SK-N-MC (cell line): ENCODE data around the gene TTN.

Experiments
- DNase-seq: peaks from one replicate; pipeline ENCODE4 v3.0.0-alpha.2; 2011; ENCODE audit warnings: low read depth, low spot score
- H3K27ac ChIP-seq: fragments of 200-600 bp; sonication (generic); 2 replicates; pipeline ENCODE4 v1.5.1; 2016; ENCODE audit warnings: mixed run types
- H3K36me3 ChIP-seq: fragments of 200-600 bp; sonication (generic); 2 replicates; pipeline ENCODE4 v1.6.1; 2017; ENCODE audit warnings: antibody characterized with exemption, low read length, mixed read lengths; ENCODE audit not compliant: insufficient read depth
- H3K4me3 ChIP-seq: fragments of 200-600 bp; sonication (generic); 2 replicates; pipeline ENCODE4 v1.5.1; 2016
- H3K9ac ChIP-seq: fragments of 200-600 bp; sonication (generic); 2 replicates; pipeline ENCODE4 v1.8.0; 2017; ENCODE audit warnings: mixed run types, mixed read lengths; ENCODE audit not compliant: insufficient read length
- H3K9me3 ChIP-seq: fragments of 200-600 bp; sonication (generic); 2 replicates; pipeline ENCODE4 v1.6.1; 2017; ENCODE audit warnings: low read depth, mild to moderate bottlenecking, antibody characterized with exemption, low read length, moderate library complexity, mixed read lengths
- EZH2 ChIP-seq: fragments of 200-600 bp; sonication (generic); IDR thresholded peaks from one replicate; pipeline ENCODE4 v1.6.1; 2017; ENCODE audit warnings: antibody characterized with exemption
- FOXP2 ChIP-seq: optimal IDR thresholded peaks from 2 replicates; pipeline ENCODE3; 2011; ENCODE audit warnings: mild to moderate bottlenecking, moderate library complexity; ENCODE audit not compliant: insufficient read depth; ENCODE audit errors: extremely low read length, control extremely low read depth
- POLR2AphosphoS5 ChIP-seq: IDR thresholded peaks from 2 replicates; pipeline ENCODE4 v1.6.1; 2012; ENCODE audit warnings: mild to moderate bottlenecking, low read depth, low read length, borderline replicate concordance

The TTN gene

GRCh38 chr2:178804791-178805190 lies 2.4 kb downstream of the TTN start:
- TF ChIP-seq POLR2AphosphoS5: no peak
- H3K9me3 ChIP-seq: no peaks in the 10 kb centered on the region
- H3K27ac ChIP-seq: no peak overlapping the region
- no peaks in the 10 kb centered on the region for H3K36me3 ChIP-seq
- H3K9ac ChIP-seq: no peak overlapping the region
- DNase-seq: no peak
- no peak overlapping the region for H3K4me3 ChIP-seq

GRCh38 chr2:178800510-178800909 lies 6.7 kb downstream of the TTN start:
- no peak overlapping the region for H3K4me3 ChIP-seq
- H3K36me3 ChIP-seq: no peaks in the 10 kb centered on the region
- no peak overlapping the region for H3K27ac ChIP-seq
- H3K9me3 ChIP-seq: no peaks in the 10 kb centered on the region
- TF ChIP-seq EZH2: no peak
- TF ChIP-seq POLR2AphosphoS5: no peak
- no peak for TF ChIP-seq FOXP2
- no peak for DNase-seq
- H3K9ac ChIP-seq: no peak overlapping the region

DNA sequence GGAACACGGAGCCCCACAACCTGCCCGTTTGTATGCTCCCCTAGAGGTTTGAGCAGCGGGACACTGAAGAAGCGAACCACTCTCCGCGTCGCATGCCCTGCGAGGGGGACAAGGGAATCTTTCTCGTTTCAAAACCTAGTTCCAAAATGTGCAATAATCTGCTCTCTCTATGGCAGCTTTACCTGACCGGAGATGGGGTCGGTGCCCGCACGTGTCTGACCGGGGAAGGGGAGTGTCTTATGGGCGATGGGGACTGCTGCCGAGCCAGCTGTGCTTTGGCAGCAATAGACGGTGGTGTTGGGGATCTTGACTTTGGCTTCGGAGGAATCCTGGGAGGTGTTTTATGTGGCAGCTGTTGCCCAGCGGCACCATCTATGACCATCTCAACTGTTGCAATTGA lies 7.9 kb downstream of the TTN start:
- H3K9me3 ChIP-seq: no peaks in the 10 kb centered on the region
- no peak for TF ChIP-seq POLR2AphosphoS5
- no peak for TF ChIP-seq FOXP2
- no peak for TF ChIP-seq EZH2
- no peak overlapping the region for H3K27ac ChIP-seq
- H3K4me3 ChIP-seq: no peak overlapping the region
- H3K9ac ChIP-seq: no peak overlapping the region
- H3K36me3 ChIP-seq: no peaks in the 10 kb centered on the region
- no peak for DNase-seq

DNA sequence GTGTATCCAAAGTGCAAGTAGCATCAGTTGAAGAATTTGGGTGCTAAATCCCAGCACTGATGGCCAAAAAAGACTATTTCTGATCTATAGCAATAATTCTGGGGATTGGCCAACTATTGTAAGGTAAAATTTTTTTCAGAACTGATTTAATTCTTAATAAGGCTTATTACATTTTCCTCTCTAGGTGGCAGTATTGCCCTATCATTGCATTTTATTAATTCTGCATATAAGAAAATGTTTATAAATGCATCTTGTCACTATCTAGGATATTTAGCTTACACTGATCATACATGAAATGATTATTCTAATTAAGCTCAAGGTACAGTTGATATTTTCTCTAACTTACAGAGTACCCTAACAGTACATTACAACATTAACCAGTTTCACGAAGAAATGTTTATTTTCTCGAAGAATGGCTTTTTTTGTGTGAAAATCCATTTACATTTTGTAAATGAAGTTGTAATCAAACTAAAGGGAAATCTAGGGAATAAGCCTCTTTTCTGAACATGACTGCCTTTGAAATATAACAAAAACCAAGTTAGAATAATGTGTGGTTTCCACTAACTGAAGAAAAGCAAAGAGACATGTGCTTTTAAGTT lies 11.0 kb downstream of the TTN start:
- TF ChIP-seq EZH2: no peak
- TF ChIP-seq POLR2AphosphoS5: no peak
- TF ChIP-seq FOXP2: no peak
- Histone ChIP-seq H3K9ac (no peak overlapping the region), H3K4me3 (no peak overlapping the region), H3K27ac (no peak overlapping the region), H3K9me3 (no peaks in the 10 kb centered on the region), H3K36me3 (no peaks in the 10 kb centered on the region)
- peak; percentile 45 for DNase-seq

DNA sequence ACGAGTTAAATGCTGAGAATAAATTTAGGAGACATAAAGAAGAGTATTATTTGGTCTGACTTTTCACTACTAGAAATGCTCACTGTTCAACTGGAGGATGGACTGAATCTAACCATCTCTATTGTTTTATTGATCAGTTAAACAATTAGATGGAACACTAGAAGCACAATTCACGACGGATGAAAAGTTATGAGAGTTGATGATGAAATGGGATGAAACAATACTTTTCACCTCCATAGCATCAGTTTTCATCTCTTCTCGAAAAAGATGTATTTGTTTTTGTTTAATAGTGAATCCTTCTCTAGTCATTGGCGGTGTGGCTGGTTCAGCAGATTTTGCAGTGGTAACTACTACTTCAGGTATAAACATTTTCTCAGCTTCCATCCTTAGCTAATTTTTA lies 19.3 kb downstream of the TTN start:
- Histone ChIP-seq H3K27ac (no peak overlapping the region), H3K9me3 (no peaks in the 10 kb centered on the region), H3K4me3 (no peak overlapping the region), H3K36me3 (no peaks in the 10 kb centered on the region), H3K9ac (no peak overlapping the region)
- no peak for DNase-seq
- no peak for TF ChIP-seq EZH2
- no peak for TF ChIP-seq POLR2AphosphoS5
- TF ChIP-seq FOXP2: no peak

DNA sequence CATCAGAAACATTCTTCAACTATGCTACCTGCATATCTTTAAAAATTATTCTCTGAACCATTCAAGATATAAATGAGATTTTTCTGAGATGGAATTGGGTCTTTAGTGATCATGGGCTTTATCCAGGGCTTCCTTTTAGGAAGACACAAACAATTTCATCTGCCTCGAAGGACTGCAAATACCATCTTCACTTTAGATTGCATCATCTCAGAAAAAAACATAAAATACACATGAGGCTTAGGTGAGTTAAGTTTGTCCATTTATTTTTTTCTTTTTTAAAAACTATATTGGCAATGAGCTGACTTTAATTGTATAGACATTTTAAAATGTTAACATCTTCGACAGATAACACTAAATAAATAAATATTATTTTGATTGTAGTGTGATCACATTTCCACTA lies 20.1 kb downstream of the TTN start:
- no peak for DNase-seq
- TF ChIP-seq EZH2 (no peak), FOXP2 (no peak), POLR2AphosphoS5 (no peak)
- Histone ChIP-seq H3K9ac (no peak overlapping the region), H3K4me3 (no peak overlapping the region), H3K36me3 (no peaks in the 10 kb centered on the region), H3K9me3 (no peaks in the 10 kb centered on the region), H3K27ac (no peak overlapping the region)

- Histone ChIP-seq H3K27ac (no peak overlapping the region), H3K4me3 (no peak overlapping the region), H3K9me3 (no peaks in the 10 kb centered on the region), H3K36me3 (no peaks in the 10 kb centered on the region), H3K9ac (no peak overlapping the region)
- DNase-seq: no peak
- no peak for TF ChIP-seq FOXP2
- TF ChIP-seq POLR2AphosphoS5: no peak
- TF ChIP-seq EZH2: no peak
Measured at GRCh38 chr2:178783889-178784288, 23.3 kb downstream of the TTN start.

DNA sequence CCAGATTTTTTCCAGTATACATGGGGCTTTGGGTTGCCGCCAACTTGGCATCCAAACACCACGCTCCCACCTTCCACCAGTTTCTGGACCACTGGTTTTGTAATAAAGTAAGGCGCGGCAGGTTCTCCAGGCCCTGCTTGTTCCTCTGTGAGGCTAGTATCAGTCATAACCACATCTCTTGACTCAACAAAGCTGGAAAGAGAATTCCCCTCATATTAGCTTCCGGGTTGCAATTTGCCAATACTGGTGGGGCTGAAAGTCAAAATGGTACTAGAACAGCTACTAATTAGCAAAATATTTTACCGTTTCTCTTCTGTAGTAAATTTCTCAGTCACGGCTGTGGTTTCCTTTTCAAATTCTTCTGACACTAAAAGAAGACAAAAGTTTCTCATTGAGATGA lies 25.0 kb downstream of the TTN start:
- H3K9me3 ChIP-seq: no peaks in the 10 kb centered on the region
- no peak overlapping the region for H3K4me3 ChIP-seq
- no peak for TF ChIP-seq FOXP2
- TF ChIP-seq POLR2AphosphoS5: no peak
- no peak for TF ChIP-seq EZH2
- H3K9ac ChIP-seq: no peak overlapping the region
- H3K27ac ChIP-seq: no peak overlapping the region
- no peak for DNase-seq
- no peaks in the 10 kb centered on the region for H3K36me3 ChIP-seq

- no peaks in the 10 kb centered on the region for H3K9me3 ChIP-seq
- H3K4me3 ChIP-seq: no peak overlapping the region
- DNase-seq: no peak
- no peak overlapping the region for H3K27ac ChIP-seq
- TF ChIP-seq EZH2: no peak
- no peak overlapping the region for H3K9ac ChIP-seq
- no peaks in the 10 kb centered on the region for H3K36me3 ChIP-seq
Measured at GRCh38 chr2:178777577-178777976, 29.6 kb downstream of the TTN start.
